Endothelial cell of hepatic sinusoid (primary cell): ENCODE results near the gene FFAR1.

ENCODE experiments used
- in situ Hi-C: cut with HindIII; loops from 2 replicates; pipeline ENCODE4 v1.10.0; 2017; ENCODE audit warnings: low sequenced_read_pairs

Gene FFAR1

DNA sequence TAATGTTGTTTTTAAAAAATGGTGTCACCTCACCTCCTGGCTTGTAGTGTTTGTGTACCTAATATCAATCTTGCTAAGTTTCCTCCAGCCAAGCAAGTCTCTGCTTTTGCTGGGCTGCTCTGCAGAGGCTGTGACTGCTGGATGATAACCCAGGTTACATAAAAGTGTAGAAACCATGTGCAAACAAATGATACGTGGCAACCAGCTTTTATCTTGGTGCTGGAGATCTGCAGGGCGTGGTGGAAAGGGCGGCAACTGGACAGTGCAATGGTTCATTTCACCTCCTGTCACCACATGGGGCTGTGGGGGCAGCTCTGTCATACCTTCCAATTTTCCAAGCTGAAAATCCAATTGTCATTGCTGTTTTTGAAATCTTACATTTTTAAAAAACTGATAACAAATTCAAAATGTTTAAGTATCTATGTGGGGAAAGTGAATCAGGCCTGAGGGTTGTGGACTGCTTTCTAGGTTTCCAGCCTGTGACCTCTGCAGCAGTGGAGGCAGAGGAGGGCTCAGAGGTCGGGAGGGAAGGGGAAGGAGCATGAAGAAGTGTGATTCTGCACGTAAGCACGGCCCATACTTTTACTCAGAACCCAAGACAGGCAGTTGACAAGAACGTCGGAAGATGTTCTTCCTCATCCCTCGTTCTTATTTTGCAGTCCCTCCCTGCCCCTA, 32.9 kb downstream of the FFAR1 start:
- in situ Hi-C loops, result no loop called here

DNA sequence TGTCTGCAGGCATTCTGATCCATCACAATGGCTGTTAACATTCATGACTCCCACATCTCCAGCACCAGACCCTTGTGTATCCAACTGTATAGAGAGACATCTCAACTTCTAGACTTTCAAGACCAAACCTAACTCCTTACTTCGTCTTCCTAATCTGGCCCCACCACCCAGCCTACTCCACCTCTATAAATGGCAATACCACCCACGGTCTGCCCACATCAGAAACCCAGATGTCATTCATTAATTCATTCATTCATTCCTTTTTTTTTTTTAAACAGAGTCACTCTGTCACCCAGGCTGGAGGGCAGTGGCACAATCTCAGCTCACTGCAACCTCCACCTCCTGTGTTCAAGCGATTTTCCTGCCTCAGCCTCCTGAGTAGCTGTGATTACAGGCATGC, 33.6 kb downstream of the FFAR1 start:
- in situ Hi-C loops, result no loop called here

DNA sequence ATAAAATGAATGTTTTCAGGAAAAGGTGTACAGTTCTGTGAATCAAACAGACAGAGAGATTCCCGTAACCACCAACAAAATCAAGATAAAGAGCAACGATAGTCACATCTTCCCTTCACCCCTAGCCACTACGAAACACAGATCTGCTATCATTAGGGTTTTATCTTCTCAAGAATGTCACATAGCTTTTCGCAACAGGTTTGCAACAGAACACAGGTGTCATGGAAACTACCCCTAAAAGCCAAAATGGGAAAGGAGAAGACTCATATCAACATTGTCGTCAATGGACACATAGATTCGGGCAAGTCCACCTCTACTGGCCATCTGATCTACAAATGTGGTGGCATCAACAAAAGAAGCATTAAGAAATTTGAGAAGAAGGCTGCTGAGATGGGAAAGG, 34.2 kb downstream of the FFAR1 start:
- in situ Hi-C loops, result no loop called here

DNA sequence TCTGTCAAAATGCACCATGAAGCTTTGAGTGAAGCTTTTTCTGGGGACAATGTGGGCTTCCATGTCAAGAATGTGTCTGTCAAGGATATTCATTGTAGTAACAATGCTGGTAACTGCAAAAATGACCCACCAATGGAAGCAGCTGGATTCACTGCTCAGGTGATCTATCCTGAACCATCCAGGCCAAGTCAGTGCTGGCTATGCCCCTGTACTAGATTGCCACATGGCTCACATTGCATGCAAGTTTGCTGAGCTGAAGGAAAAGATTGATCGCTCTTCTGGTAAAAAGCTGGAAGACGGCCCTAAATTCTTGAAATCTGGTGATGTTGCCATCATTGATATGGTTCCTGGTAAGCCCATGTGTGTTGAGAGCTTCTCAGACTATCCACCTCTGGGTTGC, 35.8 kb downstream of the FFAR1 start:
- in situ Hi-C loops, result no loop called here

DNA sequence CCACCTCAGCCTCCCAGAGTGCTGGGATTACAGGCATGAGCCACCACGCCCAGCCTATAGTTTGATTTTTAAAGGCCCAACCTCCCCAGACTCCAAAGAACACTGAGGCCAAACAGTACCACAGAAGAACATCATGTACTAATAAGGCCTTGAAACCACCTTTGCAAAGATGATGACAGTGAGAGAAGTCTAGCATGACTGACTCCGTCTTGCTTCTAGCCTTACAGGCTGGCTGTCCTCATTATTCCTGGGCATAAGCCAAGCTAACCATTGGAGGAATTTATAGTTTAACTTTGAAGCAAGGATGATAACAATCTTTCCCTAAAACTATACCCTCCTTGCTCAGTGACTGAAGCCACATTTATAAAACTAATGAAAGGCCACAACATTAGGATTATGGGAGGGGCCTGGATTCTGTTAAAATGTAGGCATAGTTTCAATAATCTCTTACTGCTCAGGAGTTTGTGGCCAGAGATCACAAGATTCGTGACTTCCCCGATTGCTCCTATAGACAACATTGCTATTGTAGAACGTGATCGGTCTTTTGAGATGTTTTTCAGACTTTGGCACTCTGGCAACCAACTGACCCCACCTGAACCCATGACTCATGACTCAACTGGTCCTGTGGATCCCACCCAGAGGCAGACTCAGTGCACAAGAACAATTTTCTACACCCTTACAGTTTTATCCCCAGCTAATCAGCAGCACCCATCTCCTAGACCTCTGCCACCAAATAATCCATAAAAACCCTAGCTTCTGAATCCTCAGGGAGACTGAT, 40.8 kb downstream of the FFAR1 start:
- in situ Hi-C loops, result no loop called here

DNA sequence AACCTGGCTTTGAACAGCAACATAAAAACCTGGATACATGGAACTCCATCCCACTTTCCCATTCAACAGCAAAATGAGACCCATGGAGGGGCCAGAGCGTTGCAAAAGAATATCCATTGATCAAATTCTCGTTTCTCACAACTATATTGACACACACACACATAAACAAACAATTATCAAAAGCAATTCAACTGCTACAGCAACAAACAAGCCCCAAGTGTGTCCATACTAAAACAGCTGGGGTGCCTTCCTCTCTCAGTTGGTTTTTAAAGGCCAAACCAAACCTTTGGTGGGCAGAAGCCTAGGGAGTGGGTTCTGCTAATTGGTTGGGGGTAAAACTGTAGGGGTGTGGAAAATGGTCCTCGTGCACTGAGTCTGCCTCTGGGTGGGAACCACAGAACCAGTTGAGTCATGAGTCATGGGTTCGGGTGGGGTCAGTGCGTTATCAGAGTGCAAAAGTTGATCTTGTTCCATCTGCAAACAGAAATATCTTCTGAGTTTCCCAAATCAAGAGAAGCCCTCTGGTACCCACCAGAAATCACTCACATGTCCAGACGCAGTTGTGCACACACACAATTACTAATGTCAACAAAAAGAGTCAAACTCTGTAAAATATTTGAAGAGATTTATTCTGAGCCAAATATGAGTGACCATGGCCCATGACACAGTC, 41.6 kb downstream of the FFAR1 start:
- in situ Hi-C loops, result no loop called here

DNA sequence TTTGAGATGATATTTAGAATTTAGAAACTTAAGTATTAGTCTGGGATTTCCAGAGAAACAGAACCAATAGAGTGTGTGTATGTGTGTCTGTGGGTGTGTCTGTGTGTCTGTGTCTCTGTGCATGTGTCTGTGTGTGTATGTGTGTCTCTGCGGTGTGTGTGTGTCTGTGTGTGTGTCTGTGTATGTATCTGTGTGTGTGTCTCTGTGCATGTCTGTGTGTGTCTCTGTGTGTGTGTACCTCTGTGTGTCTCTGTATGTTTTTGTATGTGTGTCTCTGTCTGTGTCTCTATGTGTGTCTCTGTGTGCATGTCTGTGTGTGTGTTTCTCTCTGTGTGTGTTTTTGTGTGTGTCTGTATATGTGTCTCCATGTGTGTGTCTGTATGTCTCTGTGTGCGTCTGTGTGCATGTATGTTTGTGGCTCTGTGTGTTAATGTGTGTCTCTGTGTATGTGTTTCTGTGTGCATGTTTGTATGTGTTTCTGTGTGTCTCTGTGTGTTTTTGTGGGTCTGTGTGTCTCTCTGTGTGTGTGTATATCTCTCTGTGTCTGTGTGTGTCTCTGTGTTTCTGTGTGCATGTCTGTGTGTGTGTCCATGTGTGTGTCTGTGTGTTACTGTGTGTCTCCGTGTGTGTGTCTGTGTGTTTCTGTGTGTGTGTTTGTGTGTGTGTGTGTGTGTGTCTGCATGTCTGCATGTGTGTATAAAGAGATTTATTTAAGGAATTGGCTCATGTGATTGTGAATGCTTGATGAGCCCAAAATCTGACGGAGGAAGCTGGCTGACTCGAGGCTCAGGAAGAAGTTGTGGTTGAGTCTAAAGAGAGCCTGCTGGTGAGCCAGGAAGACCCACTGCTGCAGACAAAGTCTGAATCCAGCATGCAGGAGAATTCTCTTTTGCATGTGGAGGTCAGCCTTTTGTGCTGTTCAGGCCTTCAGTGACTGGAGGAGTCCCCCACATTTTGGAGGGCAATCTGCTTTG, 45.3 kb downstream of the FFAR1 start:
- in situ Hi-C loops, result loop anchor here (5.0 kb wide), 1 partner anchor 41 kb away; no protein-coding TSS in a partner anchor

DNA sequence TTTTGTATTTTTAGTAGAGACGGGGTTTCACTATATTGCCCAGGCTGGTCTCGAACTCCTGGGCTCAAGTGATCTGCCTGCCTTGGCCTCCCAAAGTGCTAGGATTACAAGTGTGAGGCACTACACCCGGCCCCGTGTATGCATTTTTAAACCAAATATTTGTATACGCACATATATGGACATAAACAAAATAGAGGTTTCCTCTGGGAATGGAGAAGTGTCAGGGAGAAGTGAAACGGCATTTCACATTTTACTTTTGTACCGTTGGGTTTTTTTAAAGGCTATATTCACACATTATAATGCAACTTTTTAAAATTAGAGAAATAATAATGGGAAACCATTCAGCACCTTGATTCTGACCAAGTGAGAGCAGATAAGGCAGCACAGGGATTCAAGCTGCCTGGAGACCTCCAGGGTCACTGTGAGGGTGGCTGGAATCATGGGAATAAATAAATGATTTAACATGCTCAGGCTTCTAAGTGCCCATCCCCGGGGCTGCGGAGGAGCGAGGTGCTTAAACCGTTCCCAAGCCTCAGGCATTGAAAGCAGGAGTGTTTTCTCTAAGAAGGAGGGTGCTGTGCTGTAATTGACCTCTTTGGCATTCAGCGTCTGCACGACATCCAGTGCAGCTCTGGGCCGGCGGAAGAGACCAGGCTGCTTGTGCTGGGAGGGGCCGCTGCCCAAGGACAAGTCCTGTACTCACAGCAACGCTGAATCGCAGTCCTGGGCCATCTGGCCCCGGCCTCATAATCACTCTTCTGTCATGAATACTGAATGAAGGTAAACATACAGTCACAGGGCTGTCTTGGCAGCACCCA, 47.9 kb downstream of the FFAR1 start:
- in situ Hi-C loops, result no loop called here

DNA sequence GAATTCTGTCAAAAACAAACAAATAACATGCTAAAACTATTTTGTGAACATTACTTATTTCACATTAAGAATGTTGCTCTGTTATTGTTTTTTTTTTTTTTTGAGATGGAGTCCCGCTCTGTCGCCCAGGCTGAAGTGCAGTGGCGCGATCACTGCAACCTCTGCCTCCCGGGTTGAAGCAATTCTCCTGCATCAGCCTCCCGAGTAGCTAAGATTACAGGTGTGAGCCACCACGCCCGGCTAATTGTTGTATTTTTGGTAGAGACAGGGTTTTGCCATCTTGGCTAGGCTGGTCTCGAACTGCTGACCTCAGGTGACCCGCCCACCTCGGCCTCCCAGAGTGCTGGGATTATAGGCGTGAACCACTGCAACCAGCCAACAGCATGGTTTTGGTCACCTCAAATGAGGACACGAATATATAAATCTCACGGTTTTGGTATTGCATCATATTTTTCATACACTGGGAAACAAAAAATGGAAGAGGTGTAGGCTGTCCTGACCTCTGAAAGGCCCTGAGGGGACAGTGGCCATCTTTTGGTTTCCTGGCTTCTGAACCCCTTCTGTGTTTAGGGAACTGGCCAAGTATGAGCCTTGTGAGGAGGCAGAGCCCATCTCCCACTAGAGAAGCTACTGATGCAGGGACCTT, 48.7 kb downstream of the FFAR1 start:
- in situ Hi-C loops, result no loop called here

DNA sequence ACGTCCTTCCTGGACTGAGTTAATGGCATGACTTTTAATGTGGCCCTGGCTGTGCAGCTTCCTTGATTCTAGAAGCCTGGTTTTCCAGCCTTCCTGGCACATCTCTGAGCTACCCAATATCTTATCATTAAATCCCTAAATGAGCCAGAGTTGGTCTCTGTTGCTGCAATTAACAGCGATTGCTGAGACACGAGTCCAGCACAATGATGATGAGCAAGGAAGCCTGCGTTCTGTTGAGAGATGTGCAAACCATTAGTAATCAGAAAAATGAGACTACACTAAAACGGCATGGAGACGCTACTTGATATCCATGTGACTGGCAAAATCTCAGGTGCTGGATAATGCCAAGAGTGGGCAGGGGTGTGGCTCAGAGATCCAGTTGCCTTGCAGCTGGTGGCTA, 49.4 kb downstream of the FFAR1 start:
- in situ Hi-C loops, result no loop called here
